Measurements from ENCODE around the gene UBXN11. TPM values are rescaled to one million over a fixed set of nuclear protein-coding genes. Genes with fewer than 3 reads are reported as not detected.

The UBXN11 gene
- total and polyA plus RNA-seq, 2 donors (not counting 1 experiment from before 2014, with no cell fraction given): 68.0 to 81.4 TPM

DNA sequence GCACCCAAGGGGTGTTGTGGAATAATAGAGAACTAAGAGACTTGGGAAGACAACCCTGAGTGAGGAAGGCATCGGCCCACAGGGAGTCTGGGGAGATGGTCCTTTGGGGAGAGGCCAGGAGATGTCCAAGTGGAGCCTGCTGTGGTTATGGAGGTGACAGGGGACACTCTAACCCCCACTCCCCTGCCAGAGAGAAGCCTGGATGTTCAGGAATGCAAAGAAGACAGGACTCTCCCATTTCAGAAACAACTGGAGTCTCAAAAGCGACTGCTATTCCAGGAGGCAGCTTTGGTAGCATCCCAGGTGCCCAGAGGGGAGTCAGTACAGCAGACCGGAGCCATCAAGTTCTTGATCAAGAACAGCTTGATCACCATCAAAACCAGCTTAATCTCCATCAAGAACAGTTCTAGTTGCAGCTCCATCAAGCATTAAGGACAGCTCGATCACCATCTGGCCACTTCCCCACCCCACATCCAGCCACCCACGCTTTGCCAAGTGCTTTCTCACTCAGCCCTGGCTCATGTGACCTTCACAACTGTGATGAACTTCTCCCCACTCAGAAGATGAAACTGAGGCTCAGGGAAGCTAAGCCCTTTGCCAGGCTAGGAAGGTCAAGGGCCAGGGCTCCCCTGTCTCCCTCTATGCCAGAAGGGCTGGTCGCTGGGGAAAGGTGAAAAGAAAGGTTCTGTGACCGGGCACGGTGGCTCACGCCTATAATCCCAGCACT lies 12.1 kb upstream of the UBXN11 start:
- Histone ChIP-seq H3K9me3 (ENCODE audit: control extremely low read depth in 1 of 3, control insufficient read depth in 2 of 3, insufficient read depth in 1 of 3, low read length in 2 of 3) (no peaks in the 10 kb centered on the region), H3K4me1 (ENCODE audit: control insufficient read depth in 2 of 2, insufficient read depth in 2 of 2, low read length in 2 of 2) (peaks cover 73% of the 10 kb centered on the region in 2 donors), H3K79me2 (ENCODE audit: control insufficient read depth, insufficient read depth, low read length) (peaks cover 72% of the 10 kb centered on the region), H3K27ac (ENCODE audit: low read length in 2 of 2) (peak overlapping the region; percentile 38 to 86), H3K36me3 (replicated peaks in 1 of 2; ENCODE audit: control extremely low read depth in 1 of 2, control insufficient read depth in 1 of 2, extremely low read depth in 1 of 2, insufficient read depth in 2 of 2, low read length in 1 of 2) (peaks cover 0 to 44% of the 10 kb centered on the region in 2 experiments), H3K4me2 (replicated peaks; ENCODE audit: low read depth, low read length, poor library complexity, severe bottlenecking) (peak overlapping the region; percentile 73), H4K20me1 (ENCODE audit: control insufficient read depth, insufficient read depth, low read length, poor library complexity, severe bottlenecking) (peaks cover 55% of the 10 kb centered on the region), H3K4me3 (ENCODE audit: control extremely low read depth in 1 of 5, extremely low read depth in 1 of 5, insufficient read depth in 1 of 5, low read depth in 2 of 5, low read length in 4 of 5) (peak overlapping the region; percentile 75 to 95 (median 93)), H3K9ac (ENCODE audit: low read length) (peak overlapping the region; percentile 85), H2AFZ (ENCODE audit: insufficient read depth, low read depth, low read length, poor library complexity, severe bottlenecking) (no peak overlapping the region), H3K27me3 (replicated peaks in 1 of 4; ENCODE audit: control extremely low read depth in 1 of 4, control insufficient read depth in 3 of 4, insufficient read depth in 4 of 4, low read length in 3 of 4) (no peaks in the 10 kb centered on the region)
- POLR2A ChIA-PET: interaction anchor here (0.5 to 15.2 kb wide), 11 partner anchors 11 to 205 kb away, joined by 3 to 1239 read pairs (median 8); partner anchors contain the start of genes CEP85, SH3BGRL3 and UBXN11
- intact Hi-C loops (cut with micrococcal nuclease): loop anchor here (5.0 to 10.0 kb wide), 2 partner anchors 116 to 154 kb away; partner anchors contain the start of genes DHDDS and HMGN2
- WGBS (ENCODE audit: insufficient coverage): 4% methylated on average over 8 of the region's 9 CpGs
- TF ChIP-seq EZH2 (IDR thresholded peaks at IDR 0.05; ENCODE audit: borderline replicate concordance, insufficient read depth, low read depth, low read length, poor library complexity, severe bottlenecking): no peak
- TF ChIP-seq, protein P1, sequence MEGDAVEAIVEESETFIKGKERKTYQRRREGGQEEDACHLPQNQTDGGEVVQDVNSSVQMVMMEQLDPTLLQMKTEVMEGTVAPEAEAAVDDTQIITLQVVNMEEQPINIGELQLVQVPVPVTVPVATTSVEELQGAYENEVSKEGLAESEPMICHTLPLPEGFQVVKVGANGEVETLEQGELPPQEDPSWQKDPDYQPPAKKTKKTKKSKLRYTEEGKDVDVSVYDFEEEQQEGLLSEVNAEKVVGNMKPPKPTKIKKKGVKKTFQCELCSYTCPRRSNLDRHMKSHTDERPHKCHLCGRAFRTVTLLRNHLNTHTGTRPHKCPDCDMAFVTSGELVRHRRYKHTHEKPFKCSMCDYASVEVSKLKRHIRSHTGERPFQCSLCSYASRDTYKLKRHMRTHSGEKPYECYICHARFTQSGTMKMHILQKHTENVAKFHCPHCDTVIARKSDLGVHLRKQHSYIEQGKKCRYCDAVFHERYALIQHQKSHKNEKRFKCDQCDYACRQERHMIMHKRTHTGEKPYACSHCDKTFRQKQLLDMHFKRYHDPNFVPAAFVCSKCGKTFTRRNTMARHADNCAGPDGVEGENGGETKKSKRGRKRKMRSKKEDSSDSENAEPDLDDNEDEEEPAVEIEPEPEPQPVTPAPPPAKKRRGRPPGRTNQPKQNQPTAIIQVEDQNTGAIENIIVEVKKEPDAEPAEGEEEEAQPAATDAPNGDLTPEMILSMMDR (IDR thresholded peaks at IDR 0.05): no peak
- CTCF ChIA-PET: interaction anchor here (0.8 to 30.0 kb wide), 7 partner anchors 10 to 149 kb away, joined by 3 to 1400 read pairs (median 8); partner anchors contain the start of genes CEP85, SH3BGRL3, UBXN11 and ZNF593
- DNase-seq (peak; percentile 50), ATAC-seq (ENCODE audit: low read depth) (no peak)
- Mint-ChIP-seq H3K27me3 (no peaks in the 10 kb centered on the region), H3K27ac (peak overlapping the region; percentile 97), H3K4me3 (peak overlapping the region; percentile 89), H3K9me3 (ENCODE audit: insufficient read depth) (no peaks in the 10 kb centered on the region), H3K4me1 (peaks cover 79% of the 10 kb centered on the region)
